A673 (cell line): ENCODE results near the gene KIFC3.

Source experiments
- CTCF ChIP-seq: fragments of 300-800, 200-600 bp; sonication (generic); conservative IDR thresholded peaks from 2 replicates; pipeline ENCODE4 v1.5.1; 2017; ENCODE audit warnings: low read depth, mild to moderate bottlenecking, antibody characterized with exemption, low read length, moderate library complexity, mixed read lengths
- EZH2 ChIP-seq: fragments of 200-600 bp; sonication (generic); IDR thresholded peaks from 2 replicates; pipeline ENCODE4 v1.6.1; 2017; ENCODE audit warnings: borderline replicate concordance, low read depth, mild to moderate bottlenecking, mixed read lengths, antibody characterized with exemption, low read length; ENCODE audit not compliant: poor library complexity, severe bottlenecking

DNA sequence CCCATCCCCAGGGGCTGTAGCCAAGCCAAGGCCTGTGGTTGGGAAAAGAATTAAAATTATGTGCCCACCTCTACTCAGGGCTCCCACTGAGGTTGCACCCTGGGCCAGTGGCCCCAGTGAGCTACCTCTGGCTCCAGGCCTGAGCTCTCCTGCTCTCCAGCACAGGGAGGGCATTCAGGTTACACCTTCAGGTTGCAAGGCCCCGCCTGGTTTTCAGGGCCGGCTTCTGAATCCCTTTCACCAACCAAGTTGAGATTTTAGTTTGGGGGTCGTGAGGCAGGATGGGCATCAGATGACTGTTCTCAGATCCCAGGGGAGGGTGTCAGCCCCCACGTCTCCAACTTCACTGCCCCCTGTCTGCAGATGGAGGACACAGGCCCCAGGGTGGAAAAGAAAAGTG lies 74.7 kb downstream of the KIFC3 start:
- no peak for TF ChIP-seq CTCF
- TF ChIP-seq EZH2, result no peak
